DMS114 treated with DMSO at 0.1 percent for 48 hours (cell line): ENCODE results near the gene CRELD2.

ENCODE experiments used
- DNase-seq: peaks from one replicate; lab custom pipeline; 2025; ENCODE audit not compliant: unreplicated experiment; lab: John Stamatoyannopoulos, UW

Gene CRELD2

DNA sequence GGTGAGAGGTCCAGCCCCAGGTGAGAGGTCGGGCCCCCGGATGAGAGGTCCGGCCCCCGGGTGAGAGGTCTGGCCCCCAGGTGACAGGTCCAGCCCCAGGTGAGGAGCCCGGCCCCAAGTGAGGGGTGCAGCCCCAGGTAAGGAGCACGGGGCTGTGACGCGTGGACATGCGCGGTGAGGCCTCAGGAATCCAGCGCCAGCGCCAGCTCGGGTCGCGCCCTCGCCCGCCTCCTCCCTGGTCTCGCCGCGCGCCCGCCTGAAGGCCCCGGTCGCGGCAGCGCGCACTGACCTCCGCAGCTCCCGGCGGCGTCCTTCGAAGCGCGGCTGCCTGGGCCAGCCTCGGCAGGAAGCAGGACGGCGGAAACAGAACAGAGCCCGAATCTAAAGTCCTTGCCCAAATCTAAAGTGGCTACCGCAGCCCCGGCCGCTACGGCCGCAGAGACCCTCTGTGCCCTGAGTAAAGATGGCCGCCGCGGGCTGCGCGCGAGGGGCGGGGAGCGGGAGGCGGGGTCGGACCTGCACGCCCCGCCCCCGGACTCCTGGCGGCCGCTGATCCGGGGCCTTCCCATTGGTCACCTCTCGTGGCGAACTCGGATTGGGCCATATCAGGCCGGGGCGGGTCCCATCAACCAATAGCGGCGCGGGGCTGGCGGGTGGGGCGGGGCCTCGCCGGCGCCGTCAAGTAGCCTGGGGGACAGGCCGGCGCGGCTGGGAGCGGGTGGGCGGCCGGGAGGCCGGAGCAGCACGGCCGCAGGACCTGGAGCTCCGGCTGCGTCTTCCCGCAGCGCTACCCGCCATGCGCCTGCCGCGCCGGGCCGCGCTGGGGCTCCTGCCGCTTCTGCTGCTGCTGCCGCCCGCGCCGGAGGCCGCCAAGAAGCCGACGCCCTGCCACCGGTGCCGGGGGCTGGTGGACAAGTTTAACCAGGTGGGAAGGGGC is at the start of gene CRELD2, which contains the start of gene ALG12:
Gene CRELD2 (plus strand): TSS at position 661 of the 937 bp plus-strand sequence. CDS start 136 bp downstream, at position 797.
Gene ALG12 (minus strand): TSS at position 465 of the 937 bp plus-strand sequence. CDS start 4,673 bp downstream, outside the sequence.
- peak; percentile 87 for DNase-seq

GRCh38 chr22:49869086-49869830 is 49.2 kb upstream of the CRELD2 start:
- no peak for DNase-seq

- DNase-seq, result no peak
Observed at GRCh38 chr22:49869845-49870712, 48.4 kb upstream of the CRELD2 start.

GRCh38 chr22:49871482-49871881 is 47.0 kb upstream of the CRELD2 start:
- no peak for DNase-seq

GRCh38 chr22:49872347-49872746 is 46.1 kb upstream of the CRELD2 start:
- no peak for DNase-seq

DNA sequence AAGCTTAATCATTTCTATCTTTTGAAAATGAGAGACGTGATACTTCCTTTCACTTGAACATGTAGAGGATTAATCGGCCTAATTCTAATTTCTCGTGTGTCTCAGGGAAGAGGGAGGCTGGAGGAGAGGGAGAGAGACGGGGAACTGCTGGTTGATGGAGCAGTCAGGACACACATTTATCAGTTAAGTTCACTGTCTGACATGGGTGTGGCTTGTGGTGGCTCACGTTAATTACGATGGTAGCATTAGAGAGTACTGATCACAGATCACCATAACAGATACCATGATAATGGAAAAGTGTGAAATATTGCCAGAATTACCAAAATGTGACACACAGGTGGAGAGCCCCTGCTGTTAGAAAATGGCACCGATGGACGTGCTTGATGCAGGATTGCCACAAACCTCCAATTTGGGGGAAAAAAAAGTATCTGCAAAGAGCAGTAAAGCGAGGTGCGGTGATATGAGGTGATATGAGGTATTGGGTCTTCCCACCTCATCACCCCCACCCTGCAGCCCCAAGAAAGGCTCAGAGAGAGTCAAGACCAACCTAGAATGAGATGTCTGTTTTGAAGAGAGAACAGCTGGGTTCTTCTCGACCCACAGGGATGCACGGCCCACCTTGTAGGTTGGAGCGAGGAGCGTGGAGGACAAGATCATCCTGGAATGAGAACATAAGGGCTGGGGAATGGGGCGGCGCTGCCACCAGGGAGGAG is 45.0 kb upstream of the CRELD2 start:
- DNase-seq, result no peak

DNA sequence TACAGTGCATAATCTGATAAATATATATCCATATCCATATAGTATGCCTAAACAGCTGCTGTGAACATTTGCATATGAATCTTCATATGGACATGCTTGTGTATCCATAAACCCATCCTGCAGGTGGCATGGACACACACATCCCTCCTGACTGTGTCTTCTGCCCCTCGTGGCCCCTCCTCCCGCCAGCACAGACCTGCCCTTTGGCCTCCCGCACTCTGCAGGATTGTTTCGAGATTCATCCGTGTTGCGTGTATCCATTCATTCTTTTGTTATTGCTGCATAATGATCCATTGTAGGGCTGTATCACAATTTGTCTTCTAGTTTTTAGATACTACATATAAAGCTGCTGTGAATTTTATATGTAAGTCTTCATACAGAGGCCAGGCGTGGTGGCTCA is 40.8 kb upstream of the CRELD2 start:
- DNase-seq, result no peak

DNA sequence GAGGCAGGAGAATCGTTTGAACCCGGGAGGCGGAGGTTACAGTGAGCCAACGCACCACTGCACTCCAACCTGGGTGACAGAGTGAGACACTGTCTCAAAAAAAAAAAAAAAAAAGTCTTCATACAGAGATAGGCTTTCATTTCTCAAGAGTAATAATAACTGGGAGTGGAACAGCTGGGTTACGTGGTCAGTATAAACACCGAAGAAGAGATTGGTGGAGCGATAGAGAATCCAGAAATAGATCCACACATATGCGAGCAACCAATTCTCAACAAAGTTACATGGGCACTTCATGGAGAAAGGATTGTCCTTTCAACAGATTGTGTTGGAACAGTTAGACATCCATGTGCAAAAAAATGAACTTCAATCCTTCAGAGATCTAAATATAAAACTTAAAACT is 40.2 kb upstream of the CRELD2 start:
- DNase-seq, result no peak

- no peak for DNase-seq
Observed at GRCh38 chr22:49879871-49880270, 38.6 kb upstream of the CRELD2 start.

GRCh38 chr22:49880281-49880680 is 38.2 kb upstream of the CRELD2 start:
- no peak for DNase-seq

- DNase-seq, result no peak
Observed at GRCh38 chr22:49881856-49882255, 36.6 kb upstream of the CRELD2 start.

GRCh38 chr22:49882519-49883293 is 35.7 kb upstream of the CRELD2 start:
- no peak for DNase-seq

GRCh38 chr22:49883294-49883640 is 35.2 kb upstream of the CRELD2 start:
- no peak for DNase-seq

GRCh38 chr22:49884075-49884474 is 34.4 kb upstream of the CRELD2 start:
- no peak for DNase-seq

DNA sequence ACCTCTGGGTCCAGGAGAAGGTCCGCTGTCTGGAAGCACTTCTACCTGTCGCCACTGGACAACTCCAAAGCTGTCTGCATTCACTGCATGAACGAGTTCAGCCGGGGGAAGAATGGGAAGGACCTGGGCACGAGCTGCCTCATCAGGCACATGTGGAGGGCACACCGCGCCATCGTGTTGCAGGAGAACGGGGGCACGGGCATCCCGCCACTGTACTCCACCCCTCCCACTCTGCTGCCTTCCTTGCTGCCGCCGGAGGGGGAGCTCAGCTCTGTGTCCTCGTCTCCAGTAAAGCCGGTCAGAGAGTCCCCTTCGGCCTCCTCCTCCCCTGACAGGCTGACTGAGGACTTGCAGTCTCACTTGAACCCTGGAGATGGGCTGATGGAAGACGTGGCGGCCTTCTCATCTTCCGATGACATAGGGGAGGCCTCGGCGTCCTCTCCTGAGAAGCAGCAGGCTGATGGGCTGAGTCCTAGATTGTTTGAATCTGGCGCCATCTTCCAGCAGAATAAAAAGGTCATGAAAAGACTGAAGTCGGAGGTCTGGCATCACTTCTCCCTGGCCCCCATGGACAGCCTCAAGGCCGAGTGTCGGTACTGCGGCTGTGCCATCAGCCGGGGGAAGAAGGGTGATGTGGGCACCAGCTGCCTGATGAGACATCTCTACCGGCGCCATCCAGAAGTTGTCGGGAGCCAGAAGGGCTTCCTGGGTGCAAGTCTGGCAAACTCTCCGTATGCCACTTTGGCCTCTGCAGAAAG is 33.8 kb upstream of the CRELD2 start:
- no peak for DNase-seq

- no peak for DNase-seq
Observed at GRCh38 chr22:49885281-49885680, 33.2 kb upstream of the CRELD2 start.

DNA sequence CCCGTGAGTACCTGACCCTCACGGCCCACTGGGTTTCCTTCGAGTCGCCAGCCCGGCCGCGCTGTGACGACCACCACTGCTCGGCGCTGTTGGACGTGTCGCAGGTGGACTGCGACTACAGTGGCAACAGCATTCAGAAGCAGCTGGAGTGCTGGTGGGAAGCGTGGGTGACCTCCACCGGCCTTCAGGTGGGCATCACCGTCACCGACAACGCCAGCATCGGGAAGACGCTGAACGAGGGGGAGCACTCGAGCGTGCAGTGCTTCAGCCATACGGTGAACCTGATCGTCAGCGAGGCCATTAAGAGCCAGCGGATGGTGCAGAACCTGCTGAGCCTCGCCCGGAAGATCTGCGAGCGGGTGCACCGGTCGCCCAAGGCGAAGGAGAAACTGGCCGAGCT is 32.6 kb upstream of the CRELD2 start:
- no peak for DNase-seq

- DNase-seq, result no peak
Observed at GRCh38 chr22:49886346-49887063, 31.9 kb upstream of the CRELD2 start.
